NCI-H1694 treated with DMSO at 0.1 percent for 48 hours (cell line): Measurements from ENCODE around the gene HS6ST2.

Experiments used
- DNase-seq: peaks from one replicate; lab custom pipeline; 2025; lab: John Stamatoyannopoulos, UW

Gene HS6ST2

DNA sequence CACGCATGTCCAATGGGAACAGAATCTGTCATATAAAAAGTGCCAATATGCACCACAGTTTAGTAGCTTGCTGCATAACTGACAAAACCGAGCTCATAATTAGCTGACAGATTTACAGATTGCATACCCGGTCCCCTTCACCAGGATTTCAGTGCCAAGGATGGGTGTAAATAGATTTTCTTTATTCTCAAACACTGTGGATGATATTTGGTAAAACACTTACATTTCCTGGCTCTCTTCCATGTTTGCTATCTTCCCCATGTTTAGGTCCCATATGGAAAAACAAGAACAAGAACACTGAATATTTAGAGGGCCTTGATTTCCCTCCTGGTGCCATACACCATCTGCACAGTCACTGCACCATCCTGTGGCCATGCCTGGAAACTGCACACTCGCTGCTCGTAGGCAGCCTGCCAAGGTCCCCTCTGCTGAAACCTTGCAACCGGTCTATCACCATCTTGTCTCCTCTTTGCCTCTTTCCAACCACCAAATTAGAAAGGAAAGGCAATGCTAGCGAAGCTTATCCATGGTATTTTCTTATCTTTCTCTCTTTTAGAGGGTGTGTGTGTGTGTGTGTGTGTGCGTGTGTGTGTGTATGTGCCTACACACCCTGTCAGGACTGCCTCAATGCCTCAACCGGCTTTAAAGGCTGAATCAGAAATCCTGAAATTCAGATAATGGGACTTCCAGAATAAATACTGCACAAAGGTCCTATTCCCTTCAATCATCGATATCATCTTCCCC is 345.4 kb downstream of the HS6ST2 start:
- peak; percentile 52 for DNase-seq

DNA sequence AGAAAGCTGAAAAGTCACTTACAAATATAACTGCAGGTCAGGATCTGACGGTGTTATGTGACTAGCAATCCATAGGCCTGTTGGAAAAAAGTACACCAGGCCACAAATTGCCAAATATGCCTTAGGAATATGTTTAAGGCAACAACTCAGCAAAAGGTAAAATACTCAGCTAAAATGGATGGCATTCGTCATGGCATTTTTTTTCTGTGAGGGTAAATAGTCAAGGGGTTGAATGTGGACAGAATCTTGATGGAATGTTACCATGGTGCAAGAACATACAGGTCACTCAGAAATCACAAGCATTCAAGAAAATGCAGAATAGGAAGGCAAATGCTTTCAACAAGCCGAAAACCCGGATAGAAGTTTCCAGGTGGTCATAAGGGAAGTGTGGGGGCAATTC is 347.9 kb downstream of the HS6ST2 start:
- no peak for DNase-seq

DNA sequence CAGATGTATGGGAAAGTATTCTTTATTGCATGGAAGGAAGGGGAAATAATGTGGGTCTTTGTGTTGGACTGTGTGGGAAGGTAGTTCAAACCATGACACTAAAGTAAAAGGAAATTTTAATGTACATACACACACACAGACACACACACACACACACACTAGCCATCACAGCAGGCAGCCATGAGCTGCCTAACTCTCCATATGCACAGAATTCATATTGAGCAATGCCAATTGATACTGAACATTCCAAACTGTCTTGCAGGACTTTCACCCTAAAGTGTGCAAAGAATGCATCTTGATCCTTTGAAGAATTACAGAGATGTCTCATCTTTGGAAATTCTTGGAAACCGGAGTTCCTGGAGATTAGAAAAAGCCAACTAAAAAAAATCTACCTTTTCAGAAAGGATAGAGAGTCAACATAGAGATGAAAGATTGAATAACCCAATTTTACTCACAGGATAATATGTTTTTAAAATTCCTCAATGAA is 349.0 kb downstream of the HS6ST2 start:
- DNase-seq, result no peak

- DNase-seq, result no peak
These were observed 354.6 kb downstream of the HS6ST2 start for GRCh38 chrX:132603700-132604286.

DNA sequence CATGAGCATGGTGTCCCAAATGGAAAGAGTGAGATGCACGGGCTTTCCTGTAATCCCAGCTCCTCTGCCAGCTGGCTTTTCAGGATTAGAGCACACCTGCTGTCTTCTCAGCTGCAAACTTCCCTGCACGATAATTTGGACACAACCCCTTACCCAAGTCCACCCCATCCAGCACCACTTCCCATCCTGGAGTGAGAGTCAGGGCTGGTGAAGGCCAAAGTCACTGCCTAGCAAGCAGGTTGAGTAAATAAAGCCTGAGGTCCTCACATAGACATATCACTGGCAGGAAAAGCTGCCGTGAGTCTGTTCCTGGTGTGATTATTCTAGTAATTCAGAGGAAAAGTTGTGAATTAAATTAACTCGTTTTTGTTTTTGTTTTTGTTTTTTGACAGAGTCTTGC is 355.7 kb downstream of the HS6ST2 start:
- DNase-seq, result no peak

- no peak for DNase-seq
These were observed 363.4 kb downstream of the HS6ST2 start for GRCh38 chrX:132594999-132595398.

DNA sequence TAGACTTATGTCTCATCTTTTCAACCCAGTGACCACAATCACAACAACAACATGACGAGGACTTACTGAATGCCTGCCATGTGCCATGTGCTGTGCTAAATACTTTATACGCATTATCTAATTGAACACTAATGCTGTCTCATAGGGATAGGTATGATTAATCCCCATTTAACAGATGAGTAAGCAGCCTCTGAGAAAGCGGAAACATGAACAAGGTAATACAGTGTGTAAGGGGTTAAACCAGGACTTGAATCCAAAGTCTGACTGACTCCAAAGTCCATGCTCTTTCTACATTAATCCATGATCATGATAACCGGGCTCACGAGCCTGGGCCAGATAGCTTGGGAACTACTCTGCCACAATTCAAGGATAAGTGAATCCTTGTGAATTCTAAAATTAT is 364.3 kb downstream of the HS6ST2 start:
- no peak for DNase-seq

GRCh38 chrX:132592880-132593279 is 365.5 kb downstream of the HS6ST2 start:
- no peak for DNase-seq

- no peak for DNase-seq
These were observed 366.6 kb downstream of the HS6ST2 start for GRCh38 chrX:132591719-132592275.

GRCh38 chrX:132590350-132591026 is 367.9 kb downstream of the HS6ST2 start:
- no peak for DNase-seq

- no peak for DNase-seq
These were observed 373.5 kb downstream of the HS6ST2 start for GRCh38 chrX:132584936-132585335.

- DNase-seq, result no peak
These were observed 381.5 kb downstream of the HS6ST2 start for GRCh38 chrX:132576939-132577338.
